GM21447 (cell line): Measurements from ENCODE around the gene TMEM250.

ENCODE experiments used
- ATAC-seq: cut with Tn5 transposase; IDR thresholded peaks from one replicate; pipeline ENCODE4 v1.9.1; 2021; ENCODE audit not compliant: unreplicated experiment

Gene TMEM250

GRCh38 chr9:136098210-136098609 lies 20.5 kb downstream of the TMEM250 start:
- no peak for ATAC-seq

DNA sequence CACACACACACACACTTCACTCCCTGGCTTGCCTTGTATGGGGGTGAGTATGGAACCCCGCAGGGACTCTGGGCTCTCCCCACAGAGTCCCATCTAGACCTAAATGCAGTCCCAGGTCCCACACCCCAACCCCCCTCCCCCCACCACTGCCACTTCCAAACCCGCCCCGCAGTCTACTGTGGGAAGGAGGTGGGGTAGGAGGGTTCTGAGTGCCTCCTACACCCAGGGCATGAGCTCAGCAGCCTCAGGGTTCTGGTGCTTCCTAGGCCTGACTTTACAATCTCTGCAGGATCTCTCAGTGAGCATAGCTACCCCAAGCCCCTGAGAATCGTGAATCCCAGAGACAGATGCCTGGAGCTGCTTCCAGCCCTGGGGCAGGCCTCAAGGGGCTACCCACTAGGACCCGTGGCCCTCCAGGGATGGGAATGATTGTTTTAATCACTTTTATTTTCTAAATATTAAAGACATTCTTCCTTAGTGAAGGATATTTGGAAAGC lies 22.1 kb downstream of the TMEM250 start:
- ATAC-seq: no peak

- no peak for ATAC-seq
Observed at GRCh38 chr9:136095070-136096058, 23.3 kb downstream of the TMEM250 start, which contains the start of gene NACC2. Gene NACC2 (minus strand): TSS chr9:136095289. CDS start chr9:136050521, 44,768 bp downstream.

DNA sequence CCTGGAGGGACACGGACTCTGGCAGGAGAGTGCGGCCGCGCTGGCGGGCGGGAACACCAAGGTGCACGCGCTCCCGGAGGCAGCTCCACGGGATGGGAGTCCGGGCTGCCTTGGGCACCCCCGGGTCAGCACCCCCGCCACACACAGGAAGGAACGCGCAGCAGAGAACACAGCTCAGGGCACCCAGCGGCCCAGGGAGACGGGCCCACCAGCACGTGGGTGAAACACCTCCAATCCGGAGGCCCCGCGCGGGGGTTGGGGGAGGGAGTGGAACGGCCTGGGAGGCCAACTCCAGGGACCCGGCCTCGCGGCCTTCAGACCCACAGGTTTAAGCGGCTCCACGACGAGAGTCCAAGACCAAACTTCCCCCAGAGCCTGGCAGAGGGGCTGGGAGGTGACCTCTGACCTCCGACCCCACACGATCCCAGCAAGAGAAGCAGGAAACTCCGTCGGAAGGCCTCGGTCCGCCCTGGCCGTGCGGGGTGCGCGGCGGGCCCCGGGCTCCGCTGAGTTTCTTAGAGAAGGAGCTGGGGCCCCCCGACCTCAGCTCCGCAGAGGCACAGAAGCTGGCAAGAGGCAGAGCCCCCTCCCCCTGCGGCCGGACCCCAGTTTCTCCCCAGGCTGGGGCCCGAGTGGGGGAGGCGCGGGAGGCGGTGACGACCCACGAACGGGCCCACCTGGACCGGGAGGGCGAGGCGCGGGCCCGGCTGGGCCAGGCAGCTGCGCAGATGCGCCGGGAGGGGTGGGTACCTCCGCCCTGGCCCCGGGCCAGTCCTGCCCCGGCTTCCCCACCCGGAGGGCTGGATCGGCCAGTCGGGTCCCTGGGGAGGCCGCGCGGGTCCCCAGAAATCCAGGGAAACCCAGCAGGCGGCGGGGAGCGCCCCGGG lies 24.4 kb downstream of the TMEM250 start:
- ATAC-seq: no peak

- ATAC-seq: no peak
Observed at GRCh38 chr9:136093346-136093986, 25.2 kb downstream of the TMEM250 start.

GRCh38 chr9:136092741-136093140 lies 25.9 kb downstream of the TMEM250 start:
- no peak for ATAC-seq

DNA sequence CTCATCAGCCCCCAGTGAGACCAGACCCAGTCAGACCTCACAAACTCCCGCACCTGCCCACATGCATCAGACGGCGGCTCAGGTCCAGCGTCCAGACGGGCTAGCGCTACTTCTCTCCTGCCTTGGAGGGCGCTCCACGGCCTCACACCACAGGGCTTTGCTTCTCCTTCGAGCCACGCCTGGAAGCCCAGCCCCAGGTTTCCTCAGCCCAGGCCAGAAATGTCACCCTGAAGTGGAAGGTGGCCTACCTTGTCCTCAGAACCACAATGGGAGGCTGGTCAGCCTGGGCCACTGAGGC lies 26.4 kb downstream of the TMEM250 start:
- ATAC-seq: no peak

DNA sequence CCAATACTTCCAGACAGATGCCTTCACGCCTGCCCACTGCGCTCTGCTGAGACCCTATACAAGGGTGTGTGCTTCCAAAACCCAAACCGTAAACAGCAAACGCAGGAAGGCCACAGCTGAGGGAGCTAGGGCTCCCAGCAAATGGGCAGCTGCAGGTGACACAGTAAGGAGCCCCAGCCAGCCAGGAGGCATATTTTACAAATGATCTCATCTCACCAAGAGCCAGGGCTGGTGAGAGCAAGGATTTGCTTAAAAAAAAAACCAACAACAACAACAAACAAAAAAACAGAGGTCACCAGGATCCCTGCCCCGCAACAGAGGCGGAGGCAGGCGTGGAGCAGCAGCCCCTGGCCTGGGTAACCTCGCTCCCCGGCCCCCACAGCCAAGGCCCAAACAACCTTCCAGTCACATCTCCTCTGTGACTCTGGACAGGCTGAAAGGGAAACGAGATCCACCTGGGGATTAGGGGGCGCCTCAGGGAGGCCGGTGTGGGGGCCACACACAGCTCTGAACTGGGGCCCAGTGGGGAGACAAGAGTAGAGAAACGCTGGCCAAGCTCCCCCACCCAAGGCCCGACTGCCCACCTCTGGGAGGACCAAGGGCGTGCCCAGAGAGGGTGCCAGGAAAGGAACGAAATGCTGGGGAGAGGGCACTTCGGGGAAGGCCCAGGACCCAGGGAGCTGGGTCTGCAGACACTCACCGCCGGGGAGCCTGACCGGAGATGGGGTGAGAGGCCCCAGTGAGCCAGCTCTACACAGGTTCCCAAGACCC lies 26.9 kb downstream of the TMEM250 start:
- no peak for ATAC-seq

DNA sequence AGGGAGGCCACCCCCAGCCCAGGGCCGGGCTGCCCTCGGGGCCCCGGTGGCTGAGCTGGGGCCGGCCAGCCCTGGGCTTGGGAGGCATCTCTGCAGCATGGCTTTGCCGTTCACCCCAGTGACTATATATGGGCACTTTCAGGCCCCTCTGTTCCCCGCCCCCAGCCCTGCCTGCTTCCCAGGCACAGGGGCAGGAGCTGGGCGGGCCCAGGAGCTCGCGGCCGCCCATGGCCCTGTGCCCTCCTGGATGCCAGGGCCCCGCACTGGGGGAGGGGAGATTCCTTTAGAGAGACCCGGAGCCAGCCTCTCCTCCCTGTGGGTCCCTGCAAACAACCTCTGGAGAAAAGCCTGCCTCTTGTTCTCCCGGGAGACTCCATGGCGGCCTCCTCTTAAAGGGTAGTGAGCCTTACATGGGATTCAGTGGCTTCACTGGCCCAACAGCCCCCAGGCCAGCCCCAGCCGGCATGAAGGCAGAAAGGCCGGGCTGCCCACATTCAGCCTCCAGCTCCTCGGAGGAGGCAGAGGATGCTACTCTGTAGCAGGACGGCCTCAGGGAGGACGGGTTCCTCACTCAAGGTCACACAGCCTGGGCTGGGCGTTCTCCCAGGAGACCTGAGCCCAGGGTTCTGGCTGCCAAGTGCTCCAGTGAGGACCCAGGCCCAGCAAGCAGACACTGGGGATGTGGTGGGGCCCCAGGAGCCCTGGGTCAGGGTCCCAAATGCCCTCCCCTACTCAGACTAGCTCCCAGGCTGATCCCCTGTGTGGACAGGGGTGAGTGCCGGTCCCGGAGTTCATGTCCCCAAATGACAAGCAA lies 27.7 kb downstream of the TMEM250 start:
- ATAC-seq: no peak

- ATAC-seq: no peak
Observed at GRCh38 chr9:136090056-136090735, 28.5 kb downstream of the TMEM250 start.

- ATAC-seq: no peak
Observed at GRCh38 chr9:136089697-136090045, 29.0 kb downstream of the TMEM250 start.

DNA sequence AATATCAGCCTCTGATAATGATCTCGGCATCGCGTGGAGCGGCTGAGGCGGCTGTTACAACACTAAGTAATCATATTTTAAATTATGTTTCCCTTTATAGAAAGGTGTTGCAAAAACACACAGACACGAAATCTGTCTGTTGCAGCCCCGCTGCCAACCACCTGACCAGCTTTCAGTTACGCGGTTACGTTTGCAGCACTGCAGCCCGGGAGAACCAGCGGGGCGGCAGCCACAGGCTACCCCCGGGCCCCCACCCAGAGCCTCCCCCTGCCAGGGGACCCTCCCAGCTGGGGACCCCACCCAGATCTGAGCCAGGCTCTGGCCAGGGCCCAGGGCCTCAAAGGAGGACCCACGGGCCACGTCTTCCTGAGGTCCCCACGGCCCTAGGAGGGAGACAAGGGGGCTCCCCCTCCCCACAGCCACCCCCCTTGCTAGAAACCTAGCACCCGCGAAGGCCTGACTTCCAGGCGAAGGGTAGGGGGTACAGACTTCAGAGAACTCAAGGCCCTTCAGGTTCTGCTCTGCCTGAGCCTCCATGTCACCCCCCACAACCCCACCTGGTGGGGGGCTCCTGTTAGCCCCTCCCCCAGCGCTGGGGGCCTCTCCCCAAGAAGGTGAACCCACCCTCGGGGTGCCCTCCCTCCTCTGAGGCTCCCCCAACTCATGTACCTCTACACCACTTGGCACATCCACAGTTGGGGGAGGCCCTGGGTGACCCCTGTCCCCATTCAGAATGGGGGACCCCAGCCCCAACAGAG lies 29.6 kb downstream of the TMEM250 start:
- no peak for ATAC-seq

DNA sequence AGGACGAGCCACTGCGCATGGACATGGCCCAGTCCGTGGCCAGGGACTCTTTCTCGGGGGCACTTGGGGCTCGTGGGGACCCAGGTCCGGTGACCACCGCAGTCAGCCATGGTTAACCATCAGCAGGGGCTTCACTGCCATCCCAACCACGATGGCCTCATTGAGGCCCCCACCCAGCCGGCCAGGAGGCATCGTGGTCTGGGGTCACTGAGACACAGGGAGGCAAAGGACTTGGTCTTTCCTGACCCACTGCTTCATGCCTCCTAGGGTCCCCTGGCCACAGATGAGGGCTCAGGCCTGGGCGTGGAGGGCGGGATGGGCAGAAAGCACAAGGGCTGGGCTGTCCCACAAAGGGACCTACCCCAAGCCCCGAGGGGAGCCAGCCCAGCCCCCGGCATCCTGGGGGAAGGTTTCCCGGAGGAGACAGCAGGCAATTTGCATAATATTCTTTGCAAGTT lies 30.2 kb downstream of the TMEM250 start:
- no peak for ATAC-seq

GRCh38 chr9:136087741-136088480 lies 30.8 kb downstream of the TMEM250 start:
- no peak for ATAC-seq

GRCh38 chr9:136086951-136087740 lies 31.5 kb downstream of the TMEM250 start:
- ATAC-seq: no peak

DNA sequence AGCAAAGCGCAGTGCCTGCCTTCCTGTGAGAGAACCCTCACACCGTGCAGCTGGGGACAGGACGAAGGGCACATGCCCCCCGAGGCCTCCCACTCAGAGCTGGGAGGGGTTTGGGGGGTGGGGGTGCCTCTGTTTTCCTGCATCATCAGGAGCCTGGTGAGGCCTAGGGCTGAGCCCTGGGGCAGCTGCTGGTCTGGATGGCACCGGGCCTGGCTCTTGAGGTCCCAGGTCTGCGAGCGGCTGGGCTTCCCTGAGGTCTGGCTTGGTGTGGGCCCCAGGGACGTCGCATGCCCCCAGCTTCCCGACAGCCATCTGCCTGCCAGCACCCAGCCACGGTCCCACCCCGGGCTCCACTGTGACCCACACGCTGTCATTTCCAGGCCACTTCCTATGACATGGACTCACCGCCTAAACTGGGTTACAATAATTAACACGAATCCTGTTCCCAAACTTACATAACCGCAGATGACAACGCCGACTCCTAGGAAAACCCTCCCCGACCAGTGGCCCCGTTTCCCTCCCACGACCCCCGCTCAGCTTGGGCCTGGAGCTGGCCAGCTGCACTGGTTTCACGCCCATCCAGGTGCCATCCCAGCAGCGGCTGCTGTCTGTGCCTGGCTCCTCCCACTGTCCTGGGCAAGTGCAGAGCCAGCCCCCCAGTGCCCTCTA lies 32.3 kb downstream of the TMEM250 start:
- no peak for ATAC-seq
